Coronary artery (tissue), 2 donors: ENCODE results near the gene TTC33.

ENCODE experiments used
- DNase-seq: peaks from one replicate; pipeline ENCODE4 v3.0.0-alpha.2; 2017; ENCODE audit warnings: low spot score
- H3K27ac ChIP-seq, 2 donors: fragments of 200-600 bp; sonication (generic); one replicate each; pipeline ENCODE4 v1.5.1; 2016 to 2019
- H3K4me3 ChIP-seq: fragments of 200-600 bp; sonication (generic); 2 replicates; pipeline ENCODE4 v1.5.1; 2016; ENCODE audit warnings: mild to moderate bottlenecking, moderate library complexity
- TF ChIP-seq, protein P1 (sequence below): fragments of 200-600 bp; sonication (generic); IDR thresholded peaks from one replicate; pipeline ENCODE4 v1.5.1; 2019; ENCODE audit warnings: antibody characterized with exemption

Gene TTC33

DNA sequence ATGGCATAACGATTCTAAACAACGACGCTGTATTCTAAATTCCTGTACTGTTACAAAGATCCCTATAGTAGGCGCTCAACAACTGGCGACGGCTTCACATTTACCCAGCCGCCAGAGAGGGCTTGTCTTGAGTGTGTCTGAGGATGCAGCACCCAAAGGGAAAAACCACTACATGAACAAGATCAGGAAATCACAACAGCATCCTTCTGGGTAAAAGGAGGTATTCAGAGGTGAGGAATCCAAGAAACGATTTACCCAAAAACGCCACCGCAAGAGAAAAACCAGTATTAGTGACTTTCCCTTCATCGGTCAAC is 711 bp downstream of the TTC33 start:
- TF ChIP-seq, protein P1, sequence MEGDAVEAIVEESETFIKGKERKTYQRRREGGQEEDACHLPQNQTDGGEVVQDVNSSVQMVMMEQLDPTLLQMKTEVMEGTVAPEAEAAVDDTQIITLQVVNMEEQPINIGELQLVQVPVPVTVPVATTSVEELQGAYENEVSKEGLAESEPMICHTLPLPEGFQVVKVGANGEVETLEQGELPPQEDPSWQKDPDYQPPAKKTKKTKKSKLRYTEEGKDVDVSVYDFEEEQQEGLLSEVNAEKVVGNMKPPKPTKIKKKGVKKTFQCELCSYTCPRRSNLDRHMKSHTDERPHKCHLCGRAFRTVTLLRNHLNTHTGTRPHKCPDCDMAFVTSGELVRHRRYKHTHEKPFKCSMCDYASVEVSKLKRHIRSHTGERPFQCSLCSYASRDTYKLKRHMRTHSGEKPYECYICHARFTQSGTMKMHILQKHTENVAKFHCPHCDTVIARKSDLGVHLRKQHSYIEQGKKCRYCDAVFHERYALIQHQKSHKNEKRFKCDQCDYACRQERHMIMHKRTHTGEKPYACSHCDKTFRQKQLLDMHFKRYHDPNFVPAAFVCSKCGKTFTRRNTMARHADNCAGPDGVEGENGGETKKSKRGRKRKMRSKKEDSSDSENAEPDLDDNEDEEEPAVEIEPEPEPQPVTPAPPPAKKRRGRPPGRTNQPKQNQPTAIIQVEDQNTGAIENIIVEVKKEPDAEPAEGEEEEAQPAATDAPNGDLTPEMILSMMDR, result peak; percentile 41
- Histone ChIP-seq H3K27ac (peak overlapping the region; percentile 86 to 92), H3K4me3 (peak overlapping the region; percentile 89)
- peak; percentile 74 for DNase-seq

DNA sequence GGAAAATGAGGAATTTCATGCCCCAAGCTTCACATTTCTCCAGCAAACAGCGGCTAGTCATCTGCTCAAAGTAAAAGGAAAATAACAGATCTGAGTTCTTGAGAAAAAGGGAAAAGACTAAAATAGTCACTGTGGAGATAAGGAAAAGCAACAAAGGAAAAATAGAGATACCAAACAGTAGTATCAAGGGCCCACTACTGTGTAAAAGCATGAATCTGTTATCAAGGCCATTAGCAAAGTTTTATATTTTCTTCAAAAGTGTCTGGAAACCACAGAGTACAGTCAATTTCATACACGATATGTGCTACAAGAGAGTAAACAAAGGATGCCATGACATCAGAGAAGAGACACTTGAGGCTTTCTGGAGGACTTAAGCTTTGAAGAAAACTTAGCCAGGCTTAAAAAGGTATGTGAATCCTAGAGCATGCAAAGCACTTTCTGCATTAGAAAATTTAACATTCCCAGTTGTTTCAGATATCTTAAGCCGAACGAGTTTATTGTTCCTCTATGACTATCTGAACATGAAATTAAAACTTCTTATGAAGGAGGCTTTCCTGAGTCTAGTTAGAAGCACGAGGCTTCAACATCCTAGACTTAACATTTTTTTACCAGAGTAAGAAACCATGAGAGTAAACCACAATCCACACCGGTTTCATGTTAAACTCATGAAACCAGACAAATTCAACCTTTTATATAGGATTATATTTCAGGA is 1.2 kb downstream of the TTC33 start:
- no peak for DNase-seq

DNA sequence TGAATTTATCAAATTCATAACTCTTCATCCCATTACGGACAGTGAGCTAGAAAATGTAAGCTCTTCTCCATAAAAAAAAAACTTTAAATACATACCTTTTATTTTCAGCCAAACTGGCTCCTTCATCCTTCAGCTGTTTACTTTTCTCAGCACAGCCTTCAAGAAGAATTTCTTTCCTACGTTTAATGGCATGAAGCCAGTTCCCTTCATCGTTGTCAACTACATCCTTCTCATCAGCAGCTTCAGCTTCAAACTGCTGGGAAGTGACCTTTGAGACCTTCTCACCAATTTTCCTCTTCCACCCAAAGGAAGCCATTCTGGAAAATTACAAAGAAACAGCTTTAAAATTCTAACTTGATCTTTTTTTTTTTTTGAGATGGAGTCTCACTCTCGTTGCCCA is 9.1 kb downstream of the TTC33 start:
- DNase-seq, result no peak
- Histone ChIP-seq H3K27ac (no peak overlapping the region), H3K4me3 (no peak overlapping the region)
- TF ChIP-seq, protein P1, result no peak

More for the DNA sequence above, 1.2 kb downstream of the TTC33 start:
- Histone ChIP-seq H3K4me3 (peak overlapping the region; percentile 89), H3K27ac (peak overlapping the region; percentile 86 to 92)
- TF ChIP-seq, protein P1, result no peak

DNA sequence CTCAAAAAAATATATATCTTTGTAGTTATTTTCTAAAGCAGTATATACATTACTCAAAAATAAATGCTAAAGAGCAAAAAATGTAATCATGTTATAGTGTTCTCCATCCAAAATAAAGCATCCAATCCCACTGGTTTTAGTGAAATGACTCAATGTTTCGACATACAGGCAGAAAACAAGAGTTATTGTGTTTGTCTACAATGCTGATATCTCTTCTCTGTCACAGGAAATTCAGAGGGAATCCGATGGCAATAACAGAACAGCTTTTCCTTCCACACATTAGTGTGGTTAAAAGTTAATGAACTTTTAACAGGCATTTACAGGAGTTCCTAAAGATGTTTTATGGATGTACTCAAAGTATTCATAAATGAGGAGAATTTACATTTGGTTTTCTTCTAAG is 12.0 kb downstream of the TTC33 start:
- TF ChIP-seq, protein P1, result no peak

DNA sequence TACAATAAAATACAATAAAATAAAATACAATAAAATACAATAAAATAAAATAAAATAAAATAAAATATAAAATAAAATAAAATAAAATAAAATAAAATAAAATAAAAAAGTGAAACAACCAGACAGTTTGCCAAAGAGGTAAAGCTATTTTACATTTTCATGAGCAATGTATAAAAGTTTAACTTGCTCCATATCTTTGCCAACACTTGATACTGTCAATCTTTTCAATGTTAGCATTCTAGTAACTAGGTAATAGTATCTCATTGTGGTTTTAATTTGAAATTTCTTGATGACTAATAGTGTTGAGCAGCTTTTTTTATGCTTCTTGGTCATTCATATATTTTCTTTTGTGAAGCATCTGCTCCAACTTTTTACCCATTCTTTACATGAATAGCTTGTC is 17.3 kb downstream of the TTC33 start:
- TF ChIP-seq, protein P1, result no peak
- Histone ChIP-seq H3K27ac (no peak overlapping the region), H3K4me3 (no peak overlapping the region)
- no peak for DNase-seq

More for the DNA sequence above, 12.0 kb downstream of the TTC33 start:
- no peak overlapping the region for H3K27ac ChIP-seq
- DNase-seq, result no peak
- H3K4me3 ChIP-seq, result no peak overlapping the region

DNA sequence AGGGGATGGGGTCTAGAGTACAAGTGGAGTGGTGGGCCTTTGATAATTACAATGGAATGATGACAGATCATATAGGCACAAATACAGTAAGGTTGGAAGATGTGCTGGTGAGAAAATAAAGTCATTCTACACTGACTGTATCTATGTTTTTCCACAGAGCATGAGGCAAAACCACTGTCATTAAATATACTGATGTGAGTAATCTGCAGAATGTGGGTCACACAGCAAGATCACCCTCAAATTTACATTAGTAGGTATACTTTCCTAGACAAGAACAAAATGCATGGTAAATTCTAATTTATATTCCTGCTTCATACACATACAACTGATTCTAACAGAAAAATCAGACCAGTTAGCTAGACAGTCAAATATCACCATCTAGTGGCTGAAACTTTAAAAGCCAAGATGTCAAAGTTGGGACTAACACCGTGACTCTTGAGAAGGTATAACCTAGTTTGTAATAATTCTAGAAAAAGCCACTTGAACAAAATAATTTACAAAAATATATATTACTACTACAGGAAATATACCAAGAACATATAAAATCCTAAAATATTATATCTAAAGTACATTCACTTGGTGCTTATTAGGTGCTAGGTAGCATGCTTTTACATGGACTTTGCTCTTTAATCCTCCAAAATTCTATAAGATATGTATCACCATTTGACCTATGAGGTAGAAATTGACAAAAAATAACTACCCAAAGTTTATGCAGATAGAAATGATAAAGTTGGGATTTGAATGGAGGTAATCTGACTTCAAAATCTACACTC is 19.5 kb downstream of the TTC33 start:
- TF ChIP-seq, protein P1, result no peak
- H3K4me3 ChIP-seq, result no peak overlapping the region
- DNase-seq, result no peak
- no peak overlapping the region for H3K27ac ChIP-seq

DNA sequence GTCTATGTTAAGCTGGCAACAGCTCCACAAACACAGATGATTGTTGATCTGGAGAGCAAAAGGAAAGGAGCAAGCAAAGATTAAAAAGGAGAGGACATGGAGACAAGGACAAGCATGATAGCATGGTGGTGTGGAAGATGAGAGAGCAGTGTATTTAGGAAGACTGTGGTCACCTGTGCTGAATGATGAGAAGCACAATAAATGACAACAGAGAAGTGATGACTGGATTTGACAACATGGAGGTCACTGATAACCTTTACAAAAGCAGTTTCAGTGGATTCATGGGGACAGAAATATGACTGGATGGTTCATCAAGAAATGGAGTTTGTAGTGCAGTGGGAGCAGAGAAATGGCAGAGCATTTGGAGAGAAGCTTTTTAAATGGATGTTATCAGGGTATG is 20.2 kb downstream of the TTC33 start:
- no peak overlapping the region for H3K27ac ChIP-seq
- no peak overlapping the region for H3K4me3 ChIP-seq
- TF ChIP-seq, protein P1, result no peak
- DNase-seq, result no peak
